Ishikawa (cell line): ENCODE results near the gene PLEKHM1.

Experiments
- CEBPB ChIP-seq: IDR thresholded peaks from 2 replicates; pipeline ENCODE4 v1.6.1; 2012
- EP300 ChIP-seq: IDR thresholded peaks from 2 replicates; pipeline ENCODE4 v1.6.1; 2012; ENCODE audit warnings: borderline replicate concordance
- FOXM1 ChIP-seq: IDR thresholded peaks from 2 replicates; pipeline ENCODE4 v1.6.1; 2012; ENCODE audit warnings: low read depth, borderline replicate concordance
- TCF12 ChIP-seq: IDR thresholded peaks from 2 replicates; pipeline ENCODE4 v1.6.1; 2012; ENCODE audit warnings: low read depth
- YY1 ChIP-seq: IDR thresholded peaks from 2 replicates; pipeline ENCODE4 v1.6.1; 2012; ENCODE audit warnings: low read depth
- TF ChIP-seq, protein P1 (sequence below): IDR thresholded peaks from 2 replicates; pipeline ENCODE4 v1.6.1; 2012

- TF ChIP-seq, protein P1, sequence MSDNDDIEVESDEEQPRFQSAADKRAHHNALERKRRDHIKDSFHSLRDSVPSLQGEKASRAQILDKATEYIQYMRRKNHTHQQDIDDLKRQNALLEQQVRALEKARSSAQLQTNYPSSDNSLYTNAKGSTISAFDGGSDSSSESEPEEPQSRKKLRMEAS: no peak
- no peak for TF ChIP-seq EP300
- TF ChIP-seq YY1: no peak
- no peak for TF ChIP-seq FOXM1
- no peak for TF ChIP-seq CEBPB
- TF ChIP-seq TCF12: no peak
Measured at GRCh38 chr17:45423975-45424335, 66.6 kb downstream of the PLEKHM1 start.
